Measurements from ENCODE around the gene TIMM8A. TPM values are rescaled to one million over a fixed set of nuclear protein-coding genes. Genes with fewer than 3 reads are reported as not detected.

Gene TIMM8A
- total RNA-seq, 1 donor from 2014 or later, result 3.6 TPM

- TF ChIP-seq CTCF (conservative IDR thresholded peaks at IDR 0.05; ENCODE audit: low read depth, low read length), result no peak
- DNase-seq (ENCODE audit: low read depth), result no peak
- H3K4me3 ChIP-seq (ENCODE audit: low read depth, low read length), result no peak overlapping the region
Measured at GRCh38 chrX:101303790-101304189, 44.8 kb downstream of the TIMM8A start.

Other genes with a start within 250 kb of the TIMM8A start
- 0.22 and 0.86 TPM in 2 replicates for gene DRP2, start 129.0 kb downstream of the TIMM8A start, total RNA-seq
- 0.36 and 1.3 TPM in 2 replicates for gene TAF7L, start 57.4 kb downstream of the TIMM8A start, total RNA-seq
- 0.14 TPM in 1 of 2 replicates, not detected in the other for gene BTK, start 37.4 kb upstream of the TIMM8A start, total RNA-seq
- 507 and 845 TPM in 2 replicates for gene RPL36A, start 42.3 kb upstream of the TIMM8A start, total RNA-seq
- 53.3 and 61.6 TPM in 2 replicates for gene GLA, start 59.2 kb upstream of the TIMM8A start, total RNA-seq
- 47.2 and 67.8 TPM in 2 replicates for gene HNRNPH2, start 59.5 kb upstream of the TIMM8A start, total RNA-seq
- gene ARMCX4, start 136.7 kb upstream of the TIMM8A start, total RNA-seq, result 0.65 and 1.6 TPM in 2 replicates
- 15.5 and 18.3 TPM in 2 replicates for gene ARMCX1, start 201.8 kb upstream of the TIMM8A start, total RNA-seq

Measured in epithelial cell of proximal tubule (primary cell).